KMS-11 (cell line): Measurements from ENCODE around the gene ARL6IP6.

Experiments
- H2AFZ ChIP-seq: fragments of 200-600 bp; sonication (generic); 2 replicates; pipeline ENCODE4 v1.6.1; 2016; ENCODE audit warnings: antibody characterized with exemption, mixed run types, low read depth
- H3K27ac ChIP-seq: fragments of 200-600 bp; sonication (generic); 2 replicates; pipeline ENCODE4 v1.6.1; 2016; ENCODE audit warnings: mild to moderate bottlenecking, mixed run types
- H3K27me3 ChIP-seq: fragments of 200-600 bp; sonication (generic); 2 replicates; pipeline ENCODE4 v1.6.1; 2017; ENCODE audit warnings: mild to moderate bottlenecking, low read depth, mixed run types, moderate library complexity; ENCODE audit not compliant: insufficient read depth
- H3K36me3 ChIP-seq: fragments of 200-600 bp; sonication (generic); 2 replicates; pipeline ENCODE4 v1.6.1; 2017; ENCODE audit warnings: mild to moderate bottlenecking, mixed run types; ENCODE audit not compliant: insufficient read depth
- H3K4me1 ChIP-seq: fragments of 200-600 bp; sonication (generic); 2 replicates; pipeline ENCODE4 v1.6.1; 2016; ENCODE audit warnings: mild to moderate bottlenecking, low read depth, mixed run types; ENCODE audit not compliant: poor library complexity, severe bottlenecking
- H3K4me2 ChIP-seq: fragments of 200-600 bp; sonication (generic); 2 replicates; pipeline ENCODE4 v1.7.0; 2016; ENCODE audit warnings: mild to moderate bottlenecking, mixed run types
- H3K4me3 ChIP-seq: fragments of 200-600 bp; sonication (generic); IDR thresholded peaks from 2 replicates; pipeline ENCODE4 v1.6.1; 2017; ENCODE audit warnings: low read depth, low read length, mixed read lengths; ENCODE audit not compliant: insufficient read depth
- H3K79me2 ChIP-seq: fragments of 200-600 bp; sonication (generic); 2 replicates; pipeline ENCODE4 v1.6.1; 2016; ENCODE audit warnings: low read depth, mixed run types; ENCODE audit not compliant: insufficient read depth
- H3K9ac ChIP-seq: fragments of 200-600 bp; sonication (generic); 2 replicates; pipeline ENCODE4 v1.6.1; 2016; ENCODE audit warnings: mild to moderate bottlenecking, mixed run types
- H4K20me1 ChIP-seq: fragments of 200-600 bp; sonication (generic); 2 replicates; pipeline ENCODE4 v1.6.1; 2016; ENCODE audit warnings: mild to moderate bottlenecking, mixed run types; ENCODE audit not compliant: insufficient read depth
- CTCF ChIP-seq: fragments of 200-600 bp; sonication (generic); conservative IDR thresholded peaks from 2 replicates; pipeline ENCODE4 v1.6.1; 2017; ENCODE audit warnings: low read depth, mild to moderate bottlenecking, antibody characterized with exemption, low read length, moderate library complexity, mixed read lengths

ARL6IP6 gene

GRCh38 chr2:152682663-152683062, 35.8 kb upstream of the ARL6IP6 start:
- no peak overlapping the region for H3K4me2 ChIP-seq
- peaks cover 20% of the 10 kb centered on the region for H4K20me1 ChIP-seq
- H3K79me2 ChIP-seq: peaks cover 63% of the 10 kb centered on the region
- no peak overlapping the region for H2AFZ ChIP-seq
- no peak overlapping the region for H3K9ac ChIP-seq
- peaks cover 21% of the 10 kb centered on the region for H3K36me3 ChIP-seq
- H3K4me1 ChIP-seq: peaks cover 45% of the 10 kb centered on the region
- no peak overlapping the region for H3K4me3 ChIP-seq
- TF ChIP-seq CTCF: no peak
- no peak overlapping the region for H3K27ac ChIP-seq
- H3K27me3 ChIP-seq: no peaks in the 10 kb centered on the region

GRCh38 chr2:152683400-152683799, 35.0 kb upstream of the ARL6IP6 start:
- H3K36me3 ChIP-seq: peaks cover 21% of the 10 kb centered on the region

GRCh38 chr2:152686321-152686720, 32.1 kb upstream of the ARL6IP6 start:
- no peaks in the 10 kb centered on the region for H3K36me3 ChIP-seq
- peaks cover 16% of the 10 kb centered on the region for H4K20me1 ChIP-seq
- TF ChIP-seq CTCF: no peak
- H2AFZ ChIP-seq: no peak overlapping the region
- peaks cover 52% of the 10 kb centered on the region for H3K4me1 ChIP-seq
- H3K4me2 ChIP-seq: no peak overlapping the region
- no peaks in the 10 kb centered on the region for H3K27me3 ChIP-seq
- H3K79me2 ChIP-seq: peaks cover 80% of the 10 kb centered on the region
- no peak overlapping the region for H3K27ac ChIP-seq
- H3K4me3 ChIP-seq: no peak overlapping the region
- H3K9ac ChIP-seq: no peak overlapping the region

More at GRCh38 chr2:152683400-152683799, 35.0 kb upstream of the ARL6IP6 start:
- H4K20me1 ChIP-seq: peaks cover 17% of the 10 kb centered on the region
- no peak for TF ChIP-seq CTCF
- H3K79me2 ChIP-seq: peaks cover 69% of the 10 kb centered on the region
- H3K4me3 ChIP-seq: no peak overlapping the region
- peak overlapping the region; percentile 16; the same call in 1 of the 2 replicates for H3K4me2 ChIP-seq
- H3K4me1 ChIP-seq: peaks cover 45% of the 10 kb centered on the region
- no peak overlapping the region for H2AFZ ChIP-seq
- no peaks in the 10 kb centered on the region for H3K27me3 ChIP-seq
- peak overlapping the region; percentile 17 for H3K27ac ChIP-seq
- no peak overlapping the region for H3K9ac ChIP-seq

GRCh38 chr2:152693033-152693432, 25.4 kb upstream of the ARL6IP6 start:
- Histone ChIP-seq H3K79me2 (peaks cover 72% of the 10 kb centered on the region), H3K27ac (peak overlapping the region; percentile 70), H3K4me3 (no peak overlapping the region), H2AFZ (no peak overlapping the region), H3K9ac (no peak overlapping the region), H3K27me3 (no peaks in the 10 kb centered on the region), H3K4me1 (peaks cover 67% of the 10 kb centered on the region), H4K20me1 (0 out of 2 replicates have a peak, but pooled peaks cover 17% of the 10 kb centered on the region), H3K36me3 (no peaks in the 10 kb centered on the region), H3K4me2 (peak overlapping the region; percentile 71)
- TF ChIP-seq CTCF: no peak
